IPS-18c (cell line): Measurements from ENCODE around the gene ECT2.
"Not testable (repeated sequence)": the region's sequence is repeated elsewhere in the genome, so short reads cannot be mapped to it uniquely, and the experiment has no call there.

ENCODE experiments used
- H3K4me3 ChIP-seq: 2 replicates; pipeline ENCODE4 v1.7.0; 2013; ENCODE audit warnings: low read depth, mild to moderate bottlenecking, low read length, moderate library complexity; ENCODE audit not compliant: insufficient read depth
- H3K9me3 ChIP-seq: one replicate; pipeline ENCODE4 v1.6.1; 2013; ENCODE audit warnings: mild to moderate bottlenecking, low read length, moderate library complexity; ENCODE audit not compliant: control insufficient read depth, insufficient read depth

ECT2 gene

DNA sequence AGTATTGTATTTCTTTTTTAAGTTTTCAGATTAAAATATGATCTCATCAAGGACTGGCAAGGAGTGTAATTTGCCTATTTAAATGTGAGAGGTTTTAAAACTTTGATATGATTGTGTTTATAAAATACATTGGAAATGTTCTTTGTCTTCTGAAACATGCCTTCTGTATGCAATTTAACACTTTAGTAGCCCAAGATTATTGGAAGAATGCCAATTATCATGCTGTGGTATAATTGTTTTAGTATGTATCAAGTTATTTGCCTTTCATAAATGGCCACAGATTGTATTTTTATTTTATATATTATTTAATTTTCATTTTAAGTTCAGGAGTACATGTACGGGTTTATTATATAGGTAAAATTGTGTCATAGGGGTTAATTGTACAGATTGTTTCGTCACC, 31.7 kb downstream of the ECT2 start:
- H3K4me3 ChIP-seq = no peak overlapping the region
- no peaks in the 10 kb centered on the region for H3K9me3 ChIP-seq

DNA sequence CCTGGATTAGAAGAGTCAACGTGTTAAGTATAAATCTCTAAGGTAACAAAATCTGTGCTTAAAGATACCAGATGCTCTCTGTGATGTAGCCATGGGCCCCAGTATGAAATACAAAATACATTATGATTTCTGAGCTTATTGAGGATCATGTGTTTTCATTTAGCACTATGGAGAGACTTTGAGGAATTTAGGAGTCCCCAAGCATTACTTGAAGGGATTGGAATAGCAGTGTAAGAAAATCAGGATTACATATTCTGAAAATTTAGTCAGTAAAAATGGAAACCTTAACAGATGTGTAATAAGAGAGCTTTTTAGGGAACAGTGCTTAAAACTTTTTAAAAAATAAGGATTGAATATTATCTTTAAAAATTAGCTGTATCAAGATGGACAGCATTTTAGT, 35.5 kb downstream of the ECT2 start:
- no peaks in the 10 kb centered on the region for H3K9me3 ChIP-seq
- no peak overlapping the region for H3K4me3 ChIP-seq

DNA sequence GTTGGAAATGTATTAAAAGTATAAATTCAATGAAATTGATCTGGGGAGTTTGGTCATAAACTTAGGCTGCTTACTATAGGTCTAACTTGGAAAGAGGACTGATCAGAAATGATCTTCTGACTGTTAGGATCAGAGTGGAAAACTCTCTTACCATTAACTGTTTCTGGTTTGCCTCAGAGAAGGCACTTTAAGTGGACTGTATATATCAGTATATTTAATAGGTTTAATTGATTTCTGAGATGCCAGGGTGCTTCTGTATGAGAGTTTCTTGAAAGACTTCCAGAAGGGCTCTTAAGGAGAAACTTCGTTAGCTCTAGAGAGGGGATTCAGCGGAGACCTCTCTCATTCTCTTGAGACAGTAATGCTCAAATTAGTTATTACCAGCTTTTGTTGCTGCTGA, 36.5 kb downstream of the ECT2 start:
- no peak overlapping the region for H3K4me3 ChIP-seq
- H3K9me3 ChIP-seq = no peaks in the 10 kb centered on the region

DNA sequence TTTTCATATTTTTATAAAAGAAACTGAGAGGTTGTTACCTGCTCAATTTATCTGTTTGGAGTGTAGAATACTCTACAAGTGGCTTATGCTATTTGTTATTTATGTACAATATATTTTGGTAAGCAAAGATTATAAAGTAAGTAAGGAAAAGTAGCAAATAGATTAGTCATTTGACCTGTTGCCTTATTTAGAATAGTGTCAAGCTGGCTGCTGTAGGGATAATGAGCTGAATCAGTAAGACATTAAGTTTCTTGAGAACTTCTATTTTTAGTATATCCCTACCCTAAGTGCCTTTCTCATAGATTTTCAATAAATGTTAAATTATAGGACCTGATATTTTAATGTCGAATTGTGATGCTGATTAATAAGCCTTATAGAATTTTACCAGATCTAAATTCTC, 37.2 kb downstream of the ECT2 start:
- H3K4me3 ChIP-seq = no peak overlapping the region
- no peaks in the 10 kb centered on the region for H3K9me3 ChIP-seq

DNA sequence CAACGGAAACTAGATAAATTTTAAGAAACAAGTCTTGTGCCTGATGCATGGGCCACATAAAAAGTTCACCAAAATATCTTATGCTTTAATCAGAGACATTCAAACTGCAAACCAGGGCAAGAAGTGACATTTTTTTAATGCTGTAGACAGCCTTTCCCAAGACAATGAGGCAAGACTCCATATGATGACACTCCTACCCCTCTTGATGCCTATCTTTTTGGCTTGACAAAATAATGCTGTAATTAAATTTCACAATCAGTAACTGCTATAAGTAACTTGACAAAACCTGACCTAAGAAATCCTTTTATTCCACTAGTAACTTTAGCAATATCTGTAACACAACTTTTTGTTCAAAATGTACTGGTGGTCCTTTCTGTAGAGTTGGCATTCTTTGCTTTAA, 48.7 kb downstream of the ECT2 start:
- H3K9me3 ChIP-seq = no peaks in the 10 kb centered on the region
- no peak overlapping the region for H3K4me3 ChIP-seq

DNA sequence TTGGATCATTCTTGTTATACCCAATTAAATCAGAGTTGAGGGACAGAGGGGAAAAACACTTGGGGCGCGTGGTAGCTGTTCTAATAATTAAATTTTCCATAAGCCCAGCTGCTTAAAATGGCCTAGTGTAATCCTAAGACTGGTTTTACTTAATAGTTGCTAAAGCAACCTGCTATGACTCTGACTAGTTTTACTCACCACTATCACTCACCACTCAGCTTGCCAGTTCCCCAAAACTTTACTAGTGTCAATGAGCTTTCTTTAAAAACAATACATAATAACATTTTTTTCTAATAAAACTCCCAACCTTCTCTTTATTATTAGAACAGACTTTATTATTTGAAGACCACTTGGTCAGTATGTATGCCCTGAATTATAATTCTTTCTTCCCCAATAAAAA, 49.6 kb downstream of the ECT2 start:
- H3K4me3 ChIP-seq = no peak overlapping the region
- no peaks in the 10 kb centered on the region for H3K9me3 ChIP-seq

DNA sequence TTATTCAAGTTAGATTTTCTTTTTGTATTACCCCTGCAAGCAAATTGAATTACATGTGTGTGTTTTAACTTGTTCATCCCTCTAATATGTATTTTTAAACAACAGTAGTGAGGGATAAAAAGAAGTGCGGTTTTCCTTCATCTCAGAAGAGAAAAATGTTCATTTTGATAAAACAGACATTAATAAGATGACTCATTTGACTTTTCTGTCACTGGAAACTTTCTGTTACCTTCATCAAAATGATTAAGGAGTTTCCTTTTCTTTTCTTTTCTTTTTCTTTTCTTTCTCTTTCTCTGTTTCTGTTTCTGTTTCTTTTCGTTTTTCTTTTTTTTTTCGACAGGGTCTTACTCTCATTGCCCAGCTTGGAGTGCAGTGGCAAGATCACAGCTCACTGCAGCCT, 53.0 kb downstream of the ECT2 start:
- Histone ChIP-seq H3K4me3 (no peak overlapping the region), H3K9me3 (no peaks in the 10 kb centered on the region)

DNA sequence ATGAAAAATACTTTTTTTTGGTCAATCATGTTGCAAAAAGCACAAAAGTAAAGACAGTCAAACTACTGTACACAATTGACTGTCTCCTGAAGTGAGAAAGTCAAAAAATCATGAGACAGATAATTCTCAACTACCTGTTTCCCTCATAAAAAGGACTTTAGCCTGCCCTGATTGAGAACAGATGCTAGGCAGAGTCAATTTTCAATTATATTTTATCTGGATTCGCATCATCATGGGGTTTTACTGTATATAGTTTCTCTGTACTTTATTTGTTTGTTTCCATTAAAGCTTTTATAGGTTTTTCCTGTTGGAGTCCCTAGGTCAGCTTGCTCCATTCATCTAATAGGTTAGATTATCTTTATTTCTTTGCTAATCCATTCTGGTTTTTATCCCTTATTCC, 53.8 kb downstream of the ECT2 start:
- H3K9me3 ChIP-seq = no peaks in the 10 kb centered on the region
- no peak overlapping the region for H3K4me3 ChIP-seq

DNA sequence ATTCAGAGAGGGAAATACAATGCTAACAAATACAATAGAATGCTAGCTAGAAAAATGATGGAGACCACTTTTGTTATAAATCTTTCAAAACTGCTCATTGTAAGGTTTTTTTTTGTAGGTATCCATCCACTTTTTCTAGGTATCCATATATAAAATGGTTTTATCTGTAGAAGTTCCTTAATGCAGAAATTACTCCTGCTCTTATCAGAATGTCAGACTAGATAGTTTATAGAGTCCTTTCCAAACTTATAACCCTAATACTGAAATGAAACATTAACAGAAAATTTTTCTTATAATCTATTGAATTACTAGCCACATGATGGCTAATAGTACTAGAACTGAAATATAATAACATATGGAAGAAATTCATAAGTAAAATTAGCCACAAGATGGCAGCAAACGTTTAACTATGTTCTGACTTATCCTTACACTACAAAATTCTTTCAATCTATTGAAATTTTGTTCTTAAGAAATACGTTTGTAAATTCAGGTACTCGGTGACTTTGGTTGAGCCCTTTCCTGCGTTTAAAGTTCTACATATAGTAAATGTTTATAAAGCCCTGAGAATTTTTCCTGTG, 58.5 kb downstream of the ECT2 start:
- Histone ChIP-seq H3K9me3 (no peaks in the 10 kb centered on the region), H3K4me3 (no peak overlapping the region)

DNA sequence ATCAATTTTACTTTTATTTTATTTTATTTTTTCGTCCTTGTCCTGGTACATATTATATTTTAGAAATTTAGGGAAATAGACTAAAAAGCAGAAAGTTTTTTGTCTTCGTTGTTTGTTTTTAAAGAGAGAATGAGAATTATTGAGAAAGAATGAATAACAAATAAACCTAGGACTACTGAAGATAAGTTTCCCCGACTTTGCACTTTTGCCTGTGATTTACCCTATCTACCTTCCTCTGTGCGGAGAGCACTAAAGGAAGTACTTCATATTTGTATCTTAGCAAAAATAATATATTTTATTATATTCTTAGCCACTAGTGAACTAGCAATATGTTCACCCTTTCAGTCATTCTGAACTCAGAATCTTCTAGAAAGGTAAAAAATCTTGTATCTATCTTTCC, 60.6 kb downstream of the ECT2 start:
- no peak overlapping the region for H3K4me3 ChIP-seq
- H3K9me3 ChIP-seq = no peaks in the 10 kb centered on the region

DNA sequence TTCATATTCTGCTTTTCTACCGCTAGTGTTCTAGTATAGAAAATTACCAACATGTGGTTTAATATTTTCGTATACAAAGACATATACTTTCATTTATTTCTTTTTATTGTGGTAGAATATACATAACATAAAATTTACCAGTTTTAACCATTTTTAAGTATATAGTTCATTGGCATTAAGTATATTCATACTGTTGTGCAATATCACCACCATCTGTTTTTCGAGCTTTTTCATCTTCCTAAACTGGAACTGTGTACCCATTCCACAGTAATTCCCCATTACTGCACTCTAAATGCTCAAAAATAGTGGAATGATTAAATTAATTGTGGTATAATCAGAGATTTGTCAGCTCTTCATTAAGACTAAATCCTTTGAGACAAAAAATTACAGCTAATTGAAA, 62.9 kb downstream of the ECT2 start:
- Histone ChIP-seq H3K9me3 (no peaks in the 10 kb centered on the region), H3K4me3 (no peak overlapping the region)

DNA sequence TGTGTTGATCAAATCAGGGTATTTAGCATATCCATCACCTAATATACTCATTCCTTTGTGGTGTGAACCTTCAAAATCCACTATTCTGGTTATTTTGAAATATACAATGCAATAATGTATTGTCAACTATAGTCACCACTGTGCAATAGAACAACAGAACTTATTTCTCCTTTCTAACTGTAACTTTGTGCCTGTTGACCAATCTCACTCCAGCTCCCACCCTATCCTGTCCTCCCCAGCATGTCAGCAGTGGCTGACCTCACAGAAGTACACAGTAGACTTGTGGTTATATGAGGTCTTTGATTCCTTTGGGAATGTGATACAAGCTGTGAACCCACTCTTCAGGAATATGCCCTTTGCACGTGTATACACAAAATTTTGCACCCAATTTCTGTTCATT, 64.2 kb downstream of the ECT2 start:
- H3K9me3 ChIP-seq = no peaks in the 10 kb centered on the region
- H3K4me3 ChIP-seq = no peak overlapping the region

DNA sequence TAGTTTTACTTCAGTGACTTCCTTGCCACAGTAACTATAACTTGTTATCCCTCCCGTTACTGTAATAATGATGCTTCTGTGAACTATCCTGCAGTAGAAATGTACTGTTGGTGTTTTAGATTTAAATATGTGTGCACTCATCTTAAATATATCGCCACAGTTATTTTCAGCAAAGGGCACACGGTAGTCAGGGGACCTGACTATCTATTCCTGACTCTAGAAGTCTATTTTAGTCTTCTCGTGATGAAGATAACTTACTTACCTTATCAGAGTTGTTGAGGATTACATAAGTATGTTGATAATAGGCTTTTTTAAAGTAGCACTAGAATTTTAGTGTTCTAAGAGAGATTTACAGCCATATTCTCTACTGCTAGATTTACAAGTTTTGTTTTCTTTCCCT, 65.3 kb downstream of the ECT2 start:
- no peaks in the 10 kb centered on the region for H3K9me3 ChIP-seq
- H3K4me3 ChIP-seq = no peak overlapping the region

DNA sequence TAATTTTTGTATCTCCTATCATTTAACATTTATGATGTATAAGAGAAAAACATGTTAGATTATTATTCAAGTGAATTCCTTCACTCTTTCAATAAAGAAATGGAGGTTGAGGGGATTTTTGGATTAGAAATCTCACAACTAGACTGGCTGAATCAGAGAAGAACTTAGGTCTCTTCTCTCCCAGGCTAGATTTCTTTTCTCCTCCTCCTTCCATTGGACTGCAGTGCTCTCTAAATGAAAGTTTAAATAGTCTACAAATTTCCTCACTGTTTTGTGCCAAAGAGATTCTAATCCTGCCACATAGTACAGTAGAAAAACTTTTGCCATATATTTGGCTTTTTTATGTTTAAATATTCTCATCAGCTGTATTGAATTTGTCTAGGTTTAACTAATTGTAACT, 65.8 kb downstream of the ECT2 start:
- H3K4me3 ChIP-seq = no peak overlapping the region
- H3K9me3 ChIP-seq = no peaks in the 10 kb centered on the region

DNA sequence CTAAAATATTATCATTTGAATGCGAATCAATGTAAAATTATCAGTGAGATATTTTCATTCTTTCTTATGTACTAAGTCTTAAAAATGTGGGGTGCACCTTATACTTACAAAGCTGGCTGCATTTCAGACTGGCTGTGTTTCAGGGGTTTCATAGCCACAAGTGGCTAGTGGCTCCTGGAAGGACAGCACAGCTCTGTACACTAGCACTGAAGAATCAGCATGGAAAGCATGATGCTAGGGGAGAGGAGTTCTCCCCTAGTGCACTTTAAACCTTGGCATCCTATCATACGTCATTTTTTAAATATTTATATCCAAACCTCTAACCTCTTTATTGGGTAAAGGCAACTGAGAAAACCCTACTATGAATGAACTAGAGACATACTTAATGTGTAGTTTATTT, 66.4 kb downstream of the ECT2 start:
- Histone ChIP-seq H3K4me3 (no peak overlapping the region), H3K9me3 (no peaks in the 10 kb centered on the region)

DNA sequence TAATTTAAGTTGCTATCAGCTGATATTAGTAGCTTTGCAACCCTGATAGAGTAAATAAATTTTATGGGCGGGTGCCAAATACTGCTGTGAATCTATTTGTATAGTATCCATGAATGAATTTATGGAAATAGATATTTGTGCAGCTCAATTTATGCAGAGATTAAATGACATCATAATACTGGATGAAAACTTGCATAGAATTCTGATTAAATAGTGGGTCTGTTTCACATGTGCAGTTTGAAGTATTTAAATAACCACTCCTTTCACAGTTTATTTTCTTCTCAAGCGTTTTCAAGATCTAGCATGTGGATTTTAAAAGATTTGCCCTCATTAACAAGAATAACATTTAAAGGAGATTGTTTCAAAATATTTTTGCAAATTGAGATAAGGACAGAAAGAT, 70.0 kb downstream of the ECT2 start:
- Histone ChIP-seq H3K4me3 (no peak overlapping the region), H3K9me3 (peaks cover 2% of the 10 kb centered on the region)

DNA sequence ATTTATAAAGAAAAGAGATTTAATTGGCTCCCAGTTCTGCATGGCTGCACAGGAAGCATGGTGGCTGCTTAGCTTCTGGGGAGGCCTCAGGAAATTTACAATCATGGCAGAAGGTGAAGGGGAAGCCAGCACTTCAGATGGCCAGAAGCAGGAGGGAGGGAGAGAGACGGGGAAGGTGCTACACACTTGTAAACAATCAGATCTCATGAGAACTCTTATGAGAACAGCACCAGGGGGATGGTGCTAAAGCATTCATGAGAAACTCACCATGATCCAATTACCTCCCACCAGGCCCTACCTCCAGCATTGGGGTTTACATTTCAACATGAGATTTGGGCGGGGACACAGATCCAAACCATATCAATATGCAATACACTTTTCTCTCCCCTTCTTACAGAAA, 73.7 kb downstream of the ECT2 start:
- Histone ChIP-seq H3K9me3 (peaks cover 2% of the 10 kb centered on the region), H3K4me3 (no peak overlapping the region)

DNA sequence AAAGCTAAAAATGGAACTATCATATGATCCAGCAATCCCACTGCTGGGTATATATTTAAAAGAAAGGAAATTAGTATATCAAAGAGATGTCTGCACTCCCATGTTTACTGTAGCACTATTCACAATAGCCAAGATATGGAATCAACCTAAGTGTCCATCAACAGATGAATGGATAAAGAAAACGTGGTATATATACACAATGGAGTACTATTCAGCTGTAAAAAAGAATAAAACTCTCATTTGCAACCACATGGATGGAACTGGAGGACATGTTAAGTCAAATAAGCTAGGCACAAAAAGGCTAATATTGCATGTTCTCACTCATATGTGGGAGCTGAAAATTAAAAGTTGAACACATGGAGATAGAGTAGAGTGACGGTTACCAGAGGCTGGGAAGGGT, 76.7 kb downstream of the ECT2 start:
- H3K4me3 ChIP-seq, H3K9me3 ChIP-seq: not testable (repeated sequence)

DNA sequence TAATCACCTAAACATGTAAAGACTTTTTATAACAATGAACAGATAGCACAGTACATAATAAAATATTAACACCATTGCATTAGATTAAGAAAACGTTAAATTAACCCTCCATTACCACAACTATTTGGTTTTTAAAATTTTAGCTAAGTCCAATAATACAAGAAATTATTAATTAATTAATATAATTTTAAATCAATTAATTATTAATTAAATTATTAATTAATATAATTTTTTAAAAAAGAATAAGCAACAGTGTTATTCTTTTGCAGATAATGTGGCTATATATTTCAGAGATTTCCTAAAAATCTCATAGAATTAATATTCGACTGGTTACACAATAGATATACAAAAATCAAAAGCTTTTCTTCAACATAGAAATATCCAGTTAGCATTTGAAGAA, 82.5 kb downstream of the ECT2 start:
- Histone ChIP-seq H3K9me3 (no peaks in the 10 kb centered on the region), H3K4me3 (no peak overlapping the region)
